Natural killer cell treated with Interleukin-12 subunit alpha and Interleukin-12 subunit beta and Interleukin-15 and Interleukin-18, amount 100 ng/mL, for 72 hours (primary cell): Measurements from ENCODE around the gene LAPTM5. TPM values are rescaled to one million over a fixed set of nuclear protein-coding genes. Genes with fewer than 3 reads are reported as not detected.
"Not testable (repeated sequence)": the region's sequence is repeated elsewhere in the genome, so short reads cannot be mapped to it uniquely, and the experiment has no call there.

Experiments used
- ATAC-seq, 2 donors: fragments of 150-1000 bp; cut with Tn5 transposase in 1 of 2; sonication (Bioruptor Pico), chemical (Tn5 transposase) in 1 of 2; 2 replicates each; pipeline ENCODE4 v1.10.0; 2021
- DNase-seq: peaks from one replicate; pipeline ENCODE4 v3.0.0; 2022; ENCODE audit warnings: low spot score
- H3K27ac Mint-ChIP-seq, 2 donors: 1 replicate in 1 of 2; 2 replicates in 1 of 2; pipeline ENCODE4 v1.8.0; 2022; ENCODE audit warnings: mixed read lengths in 2 of 2, mild to moderate bottlenecking in 1 of 2, moderate library complexity in 1 of 2
- H3K27me3 Mint-ChIP-seq, 2 donors: 1 replicate in 1 of 2; 2 replicates in 1 of 2; pipeline ENCODE4 v1.8.0; 2022; ENCODE audit warnings: mixed read lengths in 2 of 2
- H3K36me3 Mint-ChIP-seq: one replicate; pipeline ENCODE4 v1.8.0; 2022; ENCODE audit warnings: mixed read lengths
- H3K4me1 Mint-ChIP-seq, 2 donors: 1 replicate in 1 of 2; 2 replicates in 1 of 2; pipeline ENCODE4 v1.8.0; 2022; ENCODE audit warnings: low read depth in 2 of 2, mixed read lengths in 2 of 2, mild to moderate bottlenecking in 1 of 2
- H3K4me3 Mint-ChIP-seq: one replicate; pipeline ENCODE4 v1.8.0; 2022; ENCODE audit warnings: mixed read lengths
- H3K9me3 Mint-ChIP-seq: 2 replicates; pipeline ENCODE4 v1.8.0; 2022; ENCODE audit warnings: mixed read lengths
- total RNA-seq, 2 donors: library from RNA; stranded (reverse); gene quantifications; one replicate each; pipeline ENCODE4 v1.2.3, GENCODE V29; 2022

LAPTM5 gene
- total RNA-seq, 2 donors from 2014 or later = 150 to 153 TPM

GRCh38 chr1:30790850-30791778, 33.5 kb upstream of the LAPTM5 start:
- Mint-ChIP-seq H3K27me3 (peaks cover 12 to 23% of the 10 kb centered on the region in 2 donors), H3K4me1 (peaks cover 8 to 13% of the 10 kb centered on the region in 2 donors), H3K27ac (no peak overlapping the region), H3K36me3 (no peaks in the 10 kb centered on the region), H3K4me3 (no peak overlapping the region), H3K9me3 (no peaks in the 10 kb centered on the region)
- DNase-seq (peak; percentile 59), ATAC-seq (peak in 1 of 2 donors; percentile 22)

- H3K27ac Mint-ChIP-seq, H3K36me3 Mint-ChIP-seq, DNase-seq, H3K9me3 Mint-ChIP-seq, H3K4me3 Mint-ChIP-seq, ATAC-seq: not testable (repeated sequence)
- Mint-ChIP-seq H3K27me3 (peaks cover 12 to 23% of the 10 kb centered on the region in 2 donors), H3K4me1 (peaks cover 8 to 13% of the 10 kb centered on the region in 2 donors)
Measured at GRCh38 chr1:30790256-30790525, 32.6 kb upstream of the LAPTM5 start.

- H3K9me3 Mint-ChIP-seq = no peaks in the 10 kb centered on the region
- no peaks in the 10 kb centered on the region for H3K36me3 Mint-ChIP-seq
- DNase-seq (peak; percentile 58), ATAC-seq (no peak)
- H3K4me3 Mint-ChIP-seq = no peak overlapping the region
- H3K27me3 Mint-ChIP-seq = peaks cover 12 to 23% of the 10 kb centered on the region in 2 donors
- no peak overlapping the region for H3K27ac Mint-ChIP-seq
- H3K4me1 Mint-ChIP-seq = peaks cover 8 to 13% of the 10 kb centered on the region in 2 donors
Measured at GRCh38 chr1:30789388-30790255, 32.0 kb upstream of the LAPTM5 start.

- DNase-seq = peak; percentile 25
- Mint-ChIP-seq H3K9me3 (no peaks in the 10 kb centered on the region), H3K4me1 (peaks cover 8 to 13% of the 10 kb centered on the region in 2 donors), H3K27me3 (peaks cover 12 to 23% of the 10 kb centered on the region in 2 donors), H3K36me3 (no peaks in the 10 kb centered on the region), H3K27ac (no peak overlapping the region), H3K4me3 (no peak overlapping the region)
- no peak for ATAC-seq
Measured at GRCh38 chr1:30788580-30789387, 31.2 kb upstream of the LAPTM5 start.

- peaks cover 12 to 20% of the 10 kb centered on the region in 2 donors for H3K27me3 Mint-ChIP-seq
- no peak for ATAC-seq
- no peaks in the 10 kb centered on the region for H3K36me3 Mint-ChIP-seq
- no peaks in the 10 kb centered on the region for H3K9me3 Mint-ChIP-seq
- DNase-seq = peak; percentile 58
- H3K27ac Mint-ChIP-seq = no peak overlapping the region
- peaks cover 8 to 13% of the 10 kb centered on the region in 2 donors for H3K4me1 Mint-ChIP-seq
- H3K4me3 Mint-ChIP-seq = no peak overlapping the region
Measured at GRCh38 chr1:30787856-30788495, 30.4 kb upstream of the LAPTM5 start.

GRCh38 chr1:30787266-30787665, 29.7 kb upstream of the LAPTM5 start:
- Mint-ChIP-seq H3K27ac (no peak overlapping the region), H3K36me3 (no peaks in the 10 kb centered on the region), H3K4me1 (peaks cover 8 to 18% of the 10 kb centered on the region in 2 donors), H3K27me3 (peaks cover 12 to 18% of the 10 kb centered on the region in 2 donors), H3K9me3 (no peaks in the 10 kb centered on the region), H3K4me3 (no peak overlapping the region)
- DNase-seq = peak; percentile 38
- ATAC-seq = no peak

GRCh38 chr1:30786264-30786991, 28.9 kb upstream of the LAPTM5 start:
- H3K27me3 Mint-ChIP-seq = peaks cover 12 to 17% of the 10 kb centered on the region in 2 donors
- H3K36me3 Mint-ChIP-seq = no peaks in the 10 kb centered on the region
- H3K27ac Mint-ChIP-seq = no peak overlapping the region
- H3K4me3 Mint-ChIP-seq = no peak overlapping the region
- ATAC-seq = no peak
- no peak for DNase-seq
- no peaks in the 10 kb centered on the region for H3K9me3 Mint-ChIP-seq
- H3K4me1 Mint-ChIP-seq = peaks cover 8 to 15% of the 10 kb centered on the region in 2 donors

GRCh38 chr1:30785714-30786113, 28.1 kb upstream of the LAPTM5 start:
- peaks cover 12% of the 10 kb centered on the region in 2 donors for H3K27me3 Mint-ChIP-seq
- DNase-seq (no peak), ATAC-seq (no peak)
- H3K36me3 Mint-ChIP-seq = no peaks in the 10 kb centered on the region
- peaks cover 2 to 8% of the 10 kb centered on the region in 2 donors for H3K4me1 Mint-ChIP-seq
- no peak overlapping the region for H3K4me3 Mint-ChIP-seq
- no peaks in the 10 kb centered on the region for H3K9me3 Mint-ChIP-seq
- no peak overlapping the region for H3K27ac Mint-ChIP-seq

- no peak for ATAC-seq
- Mint-ChIP-seq H3K4me1 (peaks cover 0 to 7% of the 10 kb centered on the region in 2 donors), H3K9me3 (no peaks in the 10 kb centered on the region), H3K27me3 (peaks cover 12% of the 10 kb centered on the region in 2 donors), H3K36me3 (no peaks in the 10 kb centered on the region), H3K4me3 (no peak overlapping the region), H3K27ac (no peak overlapping the region)
- no peak for DNase-seq
Measured at GRCh38 chr1:30785181-30785580, 27.6 kb upstream of the LAPTM5 start.

- Mint-ChIP-seq H3K9me3 (no peaks in the 10 kb centered on the region), H3K27ac (no peak overlapping the region), H3K4me3 (no peak overlapping the region), H3K27me3 (peaks cover 3 to 9% of the 10 kb centered on the region in 2 donors), H3K36me3 (no peaks in the 10 kb centered on the region), H3K4me1 (peaks cover 0 to 12% of the 10 kb centered on the region in 2 donors)
- DNase-seq = no peak
- no peak for ATAC-seq
Measured at GRCh38 chr1:30783256-30783915, 25.8 kb upstream of the LAPTM5 start.

- ATAC-seq (peak; percentile 71 to 88), DNase-seq (peak; percentile 77)
- no peaks in the 10 kb centered on the region for H3K9me3 Mint-ChIP-seq
- peaks cover 0 to 12% of the 10 kb centered on the region in 2 donors for H3K4me1 Mint-ChIP-seq
- H3K27ac Mint-ChIP-seq = no peak overlapping the region
- no peak overlapping the region for H3K4me3 Mint-ChIP-seq
- no peaks in the 10 kb centered on the region for H3K36me3 Mint-ChIP-seq
- H3K27me3 Mint-ChIP-seq = peaks cover 2% of the 10 kb centered on the region in 2 donors
Measured at GRCh38 chr1:30782361-30783255, 25.0 kb upstream of the LAPTM5 start.
